NCI-H1694 treated with DMSO at 0.1 percent for 48 hours (cell line): Measurements from ENCODE around the gene GIMAP6.
"Not testable (repeated sequence)": the region's sequence is repeated elsewhere in the genome, so short reads cannot be mapped to it uniquely, and the experiment has no call there.

ENCODE experiments used
- DNase-seq: peaks from one replicate; lab custom pipeline; 2025; lab: John Stamatoyannopoulos, UW

Gene GIMAP6

DNA sequence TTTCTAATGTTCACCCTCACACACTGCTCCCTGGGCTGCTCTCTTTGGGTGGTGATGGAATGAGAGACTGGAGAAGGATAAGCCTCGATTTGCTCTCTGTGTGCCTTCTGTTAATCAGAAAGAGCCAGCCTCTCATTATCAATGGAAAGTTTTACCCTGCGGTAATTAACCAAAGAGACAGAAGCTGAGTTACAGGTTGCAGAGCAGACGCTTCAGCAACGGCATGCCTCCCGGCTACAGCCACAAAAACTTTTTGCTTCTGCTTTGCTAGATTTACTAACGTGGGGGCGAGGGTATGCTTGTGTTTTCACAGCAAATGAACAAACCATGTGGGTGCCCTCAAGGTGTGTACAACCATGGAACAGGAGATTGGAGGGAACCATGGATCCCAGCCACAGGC lies 47.0 kb downstream of the GIMAP6 start:
- DNase-seq = no peak

DNA sequence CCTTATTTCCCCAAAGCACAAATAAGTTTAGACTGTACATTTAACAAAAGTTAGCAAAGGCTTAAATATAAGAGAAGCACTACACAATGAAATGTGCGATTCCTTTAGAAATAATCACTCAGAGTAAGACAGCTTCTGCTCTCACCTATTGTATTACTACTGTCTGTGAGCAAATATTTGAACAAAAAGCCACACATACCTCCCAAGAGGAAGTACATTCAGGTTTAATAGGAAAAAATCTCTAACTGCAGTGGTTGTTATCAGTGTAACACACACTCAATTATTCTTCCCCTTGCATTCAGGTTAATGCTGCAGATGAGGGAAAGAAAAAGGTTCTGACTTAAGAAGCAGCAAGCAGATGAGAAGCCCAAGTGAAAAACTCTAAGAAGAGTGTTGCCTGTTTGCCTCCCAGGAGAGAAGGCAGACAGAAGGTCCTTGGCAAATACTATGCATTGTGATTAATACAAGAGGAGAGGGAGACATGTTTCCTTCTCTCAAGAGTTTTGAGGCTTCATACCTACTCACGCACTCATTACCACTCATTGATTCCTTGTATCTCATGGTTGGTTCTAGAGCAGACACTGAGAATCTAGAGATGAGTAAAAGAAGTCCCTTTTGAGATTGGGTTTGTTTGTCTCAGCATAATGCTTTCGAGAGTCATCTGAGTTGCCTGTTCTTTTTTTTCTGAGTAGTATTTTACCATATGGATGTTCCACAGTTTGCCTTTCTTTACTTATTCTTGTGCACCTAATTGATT lies 51.4 kb downstream of the GIMAP6 start:
- no peak for DNase-seq

- DNase-seq = not testable (repeated sequence)
Measured at GRCh38 chr7:150579979-150580637, 52.1 kb downstream of the GIMAP6 start.
